Peyer's patch (tissue), 4 donors: ENCODE data around the gene DIP2A.

ENCODE experiments used
- POLR2A ChIP-seq, 2 donors: fragments of 450-650 bp; IDR thresholded peaks; one replicate each; pipeline ENCODE4 v1.5.1; 2017; ENCODE audit warnings: antibody characterized with exemption in 2 of 2, mild to moderate bottlenecking in 2 of 2, moderate library complexity in 2 of 2
- TF ChIP-seq, protein P1 (sequence below), 6 experiments: fragments of 450-650 bp in 4 of 6; fragments of 200-600 bp in 2 of 6; sonication (generic) in 1 of 6; IDR thresholded peaks; one replicate each; pipeline ENCODE4 v1.5.1; 2017 to 2019; ENCODE audit warnings: antibody characterized with exemption in 6 of 6, mild to moderate bottlenecking in 3 of 6, moderate library complexity in 1 of 6

DNA sequence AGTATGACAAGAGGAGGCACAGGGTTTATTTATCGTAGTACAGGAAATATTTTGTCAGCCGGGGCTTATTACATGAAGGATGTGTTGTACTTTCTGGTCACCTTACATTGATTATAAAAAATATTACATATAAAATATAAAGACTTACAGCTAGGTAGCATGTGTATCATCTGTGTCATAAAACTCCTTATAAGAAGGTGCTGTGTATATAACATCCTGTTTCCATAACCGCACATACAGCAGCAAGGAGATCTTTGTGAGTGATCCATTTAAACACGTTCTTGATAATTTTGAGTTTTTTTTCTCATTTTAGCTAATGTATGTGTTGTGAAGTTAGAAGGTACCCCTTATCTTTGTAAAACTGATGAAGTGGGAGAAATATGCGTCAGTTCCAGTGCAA is 86.1 kb downstream of the DIP2A start:
- TF ChIP-seq, protein P1, sequence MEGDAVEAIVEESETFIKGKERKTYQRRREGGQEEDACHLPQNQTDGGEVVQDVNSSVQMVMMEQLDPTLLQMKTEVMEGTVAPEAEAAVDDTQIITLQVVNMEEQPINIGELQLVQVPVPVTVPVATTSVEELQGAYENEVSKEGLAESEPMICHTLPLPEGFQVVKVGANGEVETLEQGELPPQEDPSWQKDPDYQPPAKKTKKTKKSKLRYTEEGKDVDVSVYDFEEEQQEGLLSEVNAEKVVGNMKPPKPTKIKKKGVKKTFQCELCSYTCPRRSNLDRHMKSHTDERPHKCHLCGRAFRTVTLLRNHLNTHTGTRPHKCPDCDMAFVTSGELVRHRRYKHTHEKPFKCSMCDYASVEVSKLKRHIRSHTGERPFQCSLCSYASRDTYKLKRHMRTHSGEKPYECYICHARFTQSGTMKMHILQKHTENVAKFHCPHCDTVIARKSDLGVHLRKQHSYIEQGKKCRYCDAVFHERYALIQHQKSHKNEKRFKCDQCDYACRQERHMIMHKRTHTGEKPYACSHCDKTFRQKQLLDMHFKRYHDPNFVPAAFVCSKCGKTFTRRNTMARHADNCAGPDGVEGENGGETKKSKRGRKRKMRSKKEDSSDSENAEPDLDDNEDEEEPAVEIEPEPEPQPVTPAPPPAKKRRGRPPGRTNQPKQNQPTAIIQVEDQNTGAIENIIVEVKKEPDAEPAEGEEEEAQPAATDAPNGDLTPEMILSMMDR (IDR thresholded peaks at IDR 0.05), result no peak
- no peak for TF ChIP-seq POLR2A (IDR thresholded peaks at IDR 0.05)
